ENCODE data around the gene PSMA6. TPM values are rescaled to one million over a fixed set of nuclear protein-coding genes. Genes with fewer than 3 reads are reported as not detected.
A peak's percentile ranks its signal among the peaks of the same experiment; 100 is the strongest.

The PSMA6 gene
- total and polyA plus RNA-seq, 2 of the 13 experiments (the other 11 are each of a cell fraction or from before 2014, with no cell fraction given) = 525 to 1,109 TPM

GRCh38 chr14:35347323-35348043, 55.3 kb downstream of the PSMA6 start (continued):
- TF ChIP-seq AKNA (CRISPR knock-in tag; IDR thresholded peaks at IDR 0.05; ENCODE audit: borderline replicate concordance) = no peak
- TF ChIP-seq TCF12 (IDR thresholded peaks at IDR 0.05) = no peak
- TF ChIP-seq TCF12 (CRISPR knock-in tag; IDR thresholded peaks at IDR 0.05) = no peak; the same call in none of the 2 replicates
- TF ChIP-seq ZNF329 (CRISPR knock-in tag; IDR thresholded peaks at IDR 0.05; ENCODE audit: low read depth) = peak; percentile 58; the same call in 1 of the 2 replicates
- peak; percentile 80; the same call in 1 of the 2 replicates for TF ChIP-seq HMG20A (CRISPR knock-in tag; IDR thresholded peaks at IDR 0.05; ENCODE audit: borderline replicate concordance)
- TF ChIP-seq TP53 (CRISPR knock-in tag; conservative IDR thresholded peaks at IDR 0.05) = peak; percentile 37; the same call in 1 of the 2 replicates
- peak; percentile 98 for TF ChIP-seq ZBTB37 (CRISPR knock-in tag; IDR thresholded peaks at IDR 0.05)
- peak; percentile 99 for TF ChIP-seq ZFP41 (CRISPR knock-in tag; IDR thresholded peaks at IDR 0.05; ENCODE audit: borderline replicate concordance)
- TF ChIP-seq NFATC3 (CRISPR knock-in tag; IDR thresholded peaks at IDR 0.05) = peak; percentile 90; the same call in 1 of the 2 replicates
- peak; percentile 96; the same call in 1 of the 2 replicates for TF ChIP-seq SNAPC5 (CRISPR knock-in tag; IDR thresholded peaks at IDR 0.05; ENCODE audit: borderline replicate concordance)
- peak; percentile 90; the same call in 1 of the 2 replicates for TF ChIP-seq ZNF646 (CRISPR knock-in tag; IDR thresholded peaks at IDR 0.05)
- TF ChIP-seq SMAD3 (CRISPR knock-in tag; IDR thresholded peaks at IDR 0.05) = peak; percentile 84; the same call in 1 of the 2 replicates
- TF ChIP-seq RORA (CRISPR knock-in tag; IDR thresholded peaks at IDR 0.05) = no peak
- TF ChIP-seq ZFAT (CRISPR knock-in tag; conservative IDR thresholded peaks at IDR 0.05) = no peak
